ENCODE data around the gene ING2. TPM values are rescaled to one million over a fixed set of nuclear protein-coding genes. Genes with fewer than 3 reads are reported as not detected.

ING2 gene
- total RNA-seq, 1 donor from 2014 or later = 4.3 TPM

DNA sequence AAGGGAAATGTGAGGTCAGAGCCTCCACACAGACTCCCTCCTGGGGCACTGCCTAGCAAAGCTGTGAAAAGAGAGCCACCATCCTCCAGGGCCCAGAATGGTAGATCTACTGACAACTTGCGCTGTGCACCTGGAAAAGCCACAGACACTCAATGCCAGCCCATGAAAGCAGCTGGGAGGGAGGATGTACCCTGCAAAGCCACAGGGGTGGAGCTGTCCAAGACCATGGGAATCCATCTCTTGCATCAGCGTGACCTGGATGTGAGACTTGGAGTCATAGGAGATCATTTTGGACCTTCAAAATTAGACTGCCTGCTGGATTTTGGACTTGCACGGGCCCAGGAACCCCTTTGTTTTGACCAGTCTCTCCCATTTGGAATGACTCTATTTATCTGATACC is 37.6 kb upstream of the ING2 start:
- peaks cover 8% of the 10 kb centered on the region for H3K4me1 Mint-ChIP-seq
- no peak for ATAC-seq (ENCODE audit: low read depth)
- peaks cover 2% of the 10 kb centered on the region for H3K9me3 Mint-ChIP-seq
- CTCF ChIA-PET = no interaction called here
- H3K36me3 Mint-ChIP-seq (ENCODE audit: low read depth) = no peaks in the 10 kb centered on the region
- TF ChIP-seq CTCF (IDR thresholded peaks at IDR 0.05) = no peak
- POLR2A ChIA-PET = no interaction called here
- no peak overlapping the region for H3K27ac Mint-ChIP-seq
- H3K4me3 Mint-ChIP-seq = no peak overlapping the region
- intact Hi-C loops (cut with micrococcal nuclease) = no loop called here
- no peak for DNase-seq
- no peaks in the 10 kb centered on the region for H3K27me3 Mint-ChIP-seq

GRCh38 chr4:183468210-183469095 is 36.4 kb upstream of the ING2 start:
- no peaks in the 10 kb centered on the region for H3K27me3 Mint-ChIP-seq
- CTCF ChIA-PET = interaction anchor here (1.0 to 1.1 kb wide), 2 partner anchors 75 to 699 kb away, joined by 3 read pairs; no protein-coding TSS in a partner anchor
- H3K27ac Mint-ChIP-seq = no peak overlapping the region
- no peak for TF ChIP-seq CTCF (IDR thresholded peaks at IDR 0.05)
- H3K9me3 Mint-ChIP-seq = peaks cover 2% of the 10 kb centered on the region
- intact Hi-C loops (cut with micrococcal nuclease) = no loop called here
- DNase-seq (no peak), ATAC-seq (ENCODE audit: low read depth) (no peak)
- H3K4me3 Mint-ChIP-seq = no peak overlapping the region
- H3K4me1 Mint-ChIP-seq = peaks cover 2% of the 10 kb centered on the region
- POLR2A ChIA-PET = interaction anchor here (1.0 kb wide), 1 partner anchor 11 kb away, joined by 6 read pairs; no protein-coding TSS in a partner anchor
- no peaks in the 10 kb centered on the region for H3K36me3 Mint-ChIP-seq (ENCODE audit: low read depth)

DNA sequence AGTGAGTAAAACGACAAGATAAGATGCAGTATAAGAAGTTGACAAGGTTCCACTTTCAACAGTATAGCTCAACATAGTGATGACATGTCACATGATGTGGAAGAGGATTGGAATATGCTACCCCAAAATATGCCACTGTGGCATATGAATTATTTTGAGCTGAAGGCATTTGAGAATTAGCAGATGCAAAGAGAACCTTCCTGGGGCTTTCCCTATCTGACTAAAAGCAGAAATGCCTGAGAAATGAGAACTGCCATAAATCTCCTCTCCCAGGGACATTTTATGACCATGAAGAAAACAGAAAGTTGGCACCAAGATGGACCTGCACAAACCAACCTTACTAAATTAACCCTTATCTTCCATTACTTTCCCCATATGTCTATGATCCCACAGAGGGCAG is 35.6 kb upstream of the ING2 start:
- H3K27ac Mint-ChIP-seq = no peak overlapping the region
- no peaks in the 10 kb centered on the region for H3K27me3 Mint-ChIP-seq
- ATAC-seq (ENCODE audit: low read depth) = no peak
- no peak overlapping the region for H3K4me3 Mint-ChIP-seq
- H3K4me1 Mint-ChIP-seq = peaks cover 2% of the 10 kb centered on the region
- no peak for TF ChIP-seq CTCF (IDR thresholded peaks at IDR 0.05)
- H3K36me3 Mint-ChIP-seq (ENCODE audit: low read depth) = no peaks in the 10 kb centered on the region
- ChIA-PET CTCF (interaction anchor here (1.0 to 1.1 kb wide), 2 partner anchors 74 to 698 kb away, joined by 3 read pairs; no protein-coding TSS in a partner anchor), POLR2A (interaction anchor here (1.0 kb wide), 1 partner anchor 10 kb away, joined by 6 read pairs; no protein-coding TSS in a partner anchor)
- DNase-seq = no peak
- intact Hi-C loops (cut with micrococcal nuclease) = no loop called here
- no peaks in the 10 kb centered on the region for H3K9me3 Mint-ChIP-seq

DNA sequence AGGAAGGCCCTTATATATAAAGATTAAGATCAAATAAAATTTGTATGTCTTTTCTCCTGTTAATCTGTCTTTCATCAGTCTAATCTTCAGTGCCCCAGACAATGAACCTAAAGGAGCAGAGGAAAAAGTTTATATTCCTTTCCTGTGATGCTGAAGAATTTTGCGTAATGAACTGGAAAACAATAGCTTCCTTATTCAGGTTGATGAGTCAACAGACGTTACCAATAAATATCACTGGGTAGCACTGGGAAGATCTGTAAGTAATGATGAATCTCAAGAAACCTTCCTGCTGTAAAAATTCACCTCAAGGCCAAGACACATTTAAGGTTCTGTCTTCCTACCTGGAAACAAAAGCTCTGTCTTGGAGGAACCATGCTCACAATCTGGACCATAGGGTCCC is 34.9 kb upstream of the ING2 start:
- no peaks in the 10 kb centered on the region for H3K9me3 Mint-ChIP-seq
- CTCF ChIA-PET = no interaction called here

More for the DNA sequence above, 34.9 kb upstream of the ING2 start:
- POLR2A ChIA-PET = no interaction called here
- H3K27me3 Mint-ChIP-seq = no peaks in the 10 kb centered on the region
- no peak overlapping the region for H3K4me3 Mint-ChIP-seq
- DNase-seq (no peak), ATAC-seq (ENCODE audit: low read depth) (no peak)
- intact Hi-C loops (cut with micrococcal nuclease) = loop anchor here (5.0 kb wide), 1 partner anchor 1627 kb away; no protein-coding TSS in a partner anchor
- H3K27ac Mint-ChIP-seq = no peak overlapping the region
- no peak for TF ChIP-seq CTCF (IDR thresholded peaks at IDR 0.05)
- no peaks in the 10 kb centered on the region for H3K36me3 Mint-ChIP-seq (ENCODE audit: low read depth)
- H3K4me1 Mint-ChIP-seq = peaks cover 2% of the 10 kb centered on the region
